ENCODE data around the gene DBN1.

Gene DBN1

DNA sequence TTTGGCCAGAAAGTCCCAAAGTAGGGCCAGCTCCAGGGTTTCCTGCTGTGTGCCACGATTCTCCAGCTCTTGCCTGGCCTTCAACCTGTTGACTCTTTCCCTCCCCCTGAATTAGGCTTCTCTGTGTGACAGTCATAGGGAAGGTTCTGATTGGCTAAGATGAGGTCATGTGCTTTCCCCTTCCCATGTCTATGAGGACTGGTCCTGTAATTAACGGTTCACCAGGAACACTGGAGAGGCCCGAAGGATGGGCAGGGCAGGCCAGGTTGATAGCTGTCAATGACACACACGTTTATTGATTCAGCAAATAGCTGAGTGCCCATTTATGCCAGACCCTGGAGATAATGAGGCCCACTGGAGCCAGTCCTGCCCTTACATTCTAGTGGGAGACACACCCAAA, 35.8 kb downstream of the DBN1 start:
- Mint-ChIP-seq H3K9me3 (no peaks in the 10 kb centered on the region), H3K36me3 (ENCODE audit: low read depth) (peaks cover 100% of the 10 kb centered on the region), H3K4me1 (ENCODE audit: low read depth) (peaks cover 38% of the 10 kb centered on the region), H3K27ac (no peak overlapping the region), H3K4me3 (no peak overlapping the region), H3K27me3 (no peaks in the 10 kb centered on the region)
- intact Hi-C loops (cut with micrococcal nuclease) = no loop called here

DNA sequence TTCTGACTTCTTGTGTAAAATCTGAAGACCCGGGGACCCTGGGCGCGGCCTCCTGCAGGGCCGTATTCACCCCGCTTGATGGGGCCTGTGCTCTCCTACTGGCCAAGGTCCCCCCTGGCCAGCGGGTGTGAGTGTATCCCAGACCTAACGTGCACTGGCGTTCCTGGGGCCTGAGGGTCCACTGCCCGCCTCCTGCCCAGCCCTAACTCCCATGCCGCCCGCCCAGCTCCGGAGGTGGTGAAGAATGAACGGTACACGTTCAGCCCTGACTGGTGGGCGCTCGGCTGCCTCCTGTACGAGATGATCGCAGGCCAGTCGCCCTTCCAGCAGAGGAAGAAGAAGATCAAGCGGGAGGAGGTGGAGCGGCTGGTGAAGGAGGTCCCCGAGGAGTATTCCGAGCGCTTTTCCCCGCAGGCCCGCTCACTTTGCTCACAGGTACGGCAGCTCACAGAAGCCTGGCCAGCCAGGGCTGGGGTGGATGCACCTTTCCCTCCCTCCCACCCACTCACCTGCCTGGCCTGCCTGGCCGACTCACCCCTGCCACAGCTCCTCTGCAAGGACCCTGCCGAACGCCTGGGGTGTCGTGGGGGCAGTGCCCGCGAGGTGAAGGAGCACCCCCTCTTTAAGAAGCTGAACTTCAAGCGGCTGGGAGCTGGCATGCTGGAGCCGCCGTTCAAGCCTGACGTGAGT, 37.4 kb downstream of the DBN1 start:
- peaks cover 45% of the 10 kb centered on the region for H3K4me1 Mint-ChIP-seq (ENCODE audit: low read depth)
- no peaks in the 10 kb centered on the region for H3K9me3 Mint-ChIP-seq
- H3K27ac Mint-ChIP-seq = no peak overlapping the region
- no peaks in the 10 kb centered on the region for H3K27me3 Mint-ChIP-seq
- H3K36me3 Mint-ChIP-seq (ENCODE audit: low read depth) = peaks cover 100% of the 10 kb centered on the region
- no peak overlapping the region for H3K4me3 Mint-ChIP-seq
- intact Hi-C loops (cut with micrococcal nuclease) = no loop called here

DNA sequence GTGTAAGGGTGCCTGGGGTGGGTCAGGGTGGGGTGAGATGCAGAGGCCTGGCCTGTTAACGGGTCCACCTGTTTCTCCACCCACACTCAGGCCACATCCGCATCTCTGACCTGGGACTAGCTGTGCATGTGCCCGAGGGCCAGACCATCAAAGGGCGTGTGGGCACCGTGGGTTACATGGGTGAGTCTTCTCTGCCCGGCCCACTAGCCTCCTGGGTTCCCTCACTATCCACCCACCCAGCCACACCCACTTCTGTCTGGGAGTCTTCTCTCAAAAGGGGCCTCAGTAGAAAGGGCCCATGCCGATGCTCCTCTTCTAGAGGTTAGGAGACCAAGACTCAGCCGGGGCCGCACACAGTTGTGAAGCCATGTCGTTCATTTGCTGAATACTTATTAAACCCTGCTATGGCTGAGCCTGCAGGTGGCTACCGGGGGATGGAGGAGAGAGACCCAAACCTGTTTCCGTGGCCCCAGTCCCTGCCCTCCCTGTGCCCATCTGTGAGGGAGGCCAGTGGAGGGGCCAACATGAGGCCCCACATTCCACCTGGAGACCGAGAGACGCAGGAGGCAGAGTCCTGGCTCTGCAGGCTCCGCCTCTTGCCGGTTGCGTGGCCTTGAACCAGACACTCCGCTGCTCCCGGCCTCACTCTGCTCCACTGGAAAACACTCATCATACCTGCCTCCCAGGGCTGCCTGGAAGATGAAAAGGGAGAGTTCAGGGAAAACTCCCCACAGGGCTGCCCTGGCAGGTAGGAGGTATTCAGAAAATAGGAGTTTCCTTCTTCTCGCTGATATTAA, 38.3 kb downstream of the DBN1 start:
- Mint-ChIP-seq H3K9me3 (no peaks in the 10 kb centered on the region), H3K4me1 (ENCODE audit: low read depth) (peaks cover 54% of the 10 kb centered on the region), H3K4me3 (no peak overlapping the region), H3K36me3 (ENCODE audit: low read depth) (peaks cover 100% of the 10 kb centered on the region), H3K27me3 (no peaks in the 10 kb centered on the region), H3K27ac (no peak overlapping the region)
- intact Hi-C loops (cut with micrococcal nuclease) = no loop called here

DNA sequence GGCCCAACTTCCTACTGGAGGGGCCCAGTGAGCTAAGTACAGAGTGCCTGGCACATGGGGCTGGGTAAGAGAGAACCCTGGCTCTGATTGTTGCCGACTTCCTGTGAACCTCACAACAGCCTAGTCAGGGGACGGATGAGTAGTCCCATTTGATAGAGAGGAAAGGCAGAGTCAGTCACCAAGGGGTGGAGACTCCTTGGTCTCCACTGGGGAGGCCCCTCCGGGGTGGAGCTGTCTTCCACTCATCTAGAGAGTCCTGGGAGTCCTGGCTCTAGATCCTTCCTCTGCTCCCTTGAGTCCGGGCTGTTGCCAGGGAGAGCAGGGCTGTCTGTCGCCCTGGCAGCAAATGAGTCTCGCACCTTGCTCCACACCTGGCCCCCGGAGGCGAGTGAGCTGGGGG, 39.0 kb downstream of the DBN1 start:
- Mint-ChIP-seq H3K4me3 (no peak overlapping the region), H3K27me3 (no peaks in the 10 kb centered on the region), H3K9me3 (no peaks in the 10 kb centered on the region), H3K27ac (no peak overlapping the region), H3K36me3 (ENCODE audit: low read depth) (peaks cover 98% of the 10 kb centered on the region), H3K4me1 (ENCODE audit: low read depth) (peaks cover 57% of the 10 kb centered on the region)
- intact Hi-C loops (cut with micrococcal nuclease) = no loop called here

DNA sequence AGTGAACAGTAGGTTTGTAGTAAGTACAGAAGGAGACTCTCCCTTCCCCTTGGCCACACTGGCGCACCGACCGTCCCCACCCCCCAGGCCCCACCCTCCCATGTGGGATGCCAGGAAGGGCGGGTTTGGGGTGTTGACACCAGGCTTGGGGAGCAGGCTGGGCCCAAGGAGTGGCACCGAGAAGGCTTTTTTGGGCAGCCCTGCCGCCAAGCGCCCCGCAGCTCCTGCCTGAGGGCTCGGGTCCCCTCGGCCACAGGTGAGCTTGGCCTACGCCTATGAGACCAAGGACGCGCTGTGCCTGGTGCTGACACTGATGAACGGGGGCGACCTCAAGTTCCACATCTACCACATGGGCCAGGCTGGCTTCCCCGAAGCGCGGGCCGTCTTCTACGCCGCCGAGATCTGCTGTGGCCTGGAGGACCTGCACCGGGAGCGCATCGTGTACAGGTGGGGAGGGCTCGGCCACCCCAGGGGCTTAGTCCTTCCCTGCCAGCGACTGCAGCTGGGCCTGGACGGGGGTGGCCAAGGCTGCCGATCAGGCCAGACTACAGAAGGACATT, 39.7 kb downstream of the DBN1 start:
- peaks cover 91% of the 10 kb centered on the region for H3K36me3 Mint-ChIP-seq (ENCODE audit: low read depth)
- H3K4me1 Mint-ChIP-seq (ENCODE audit: low read depth) = peaks cover 63% of the 10 kb centered on the region
- no peak overlapping the region for H3K27ac Mint-ChIP-seq
- intact Hi-C loops (cut with micrococcal nuclease) = no loop called here
- no peaks in the 10 kb centered on the region for H3K27me3 Mint-ChIP-seq
- H3K4me3 Mint-ChIP-seq = no peak overlapping the region
- no peaks in the 10 kb centered on the region for H3K9me3 Mint-ChIP-seq

DNA sequence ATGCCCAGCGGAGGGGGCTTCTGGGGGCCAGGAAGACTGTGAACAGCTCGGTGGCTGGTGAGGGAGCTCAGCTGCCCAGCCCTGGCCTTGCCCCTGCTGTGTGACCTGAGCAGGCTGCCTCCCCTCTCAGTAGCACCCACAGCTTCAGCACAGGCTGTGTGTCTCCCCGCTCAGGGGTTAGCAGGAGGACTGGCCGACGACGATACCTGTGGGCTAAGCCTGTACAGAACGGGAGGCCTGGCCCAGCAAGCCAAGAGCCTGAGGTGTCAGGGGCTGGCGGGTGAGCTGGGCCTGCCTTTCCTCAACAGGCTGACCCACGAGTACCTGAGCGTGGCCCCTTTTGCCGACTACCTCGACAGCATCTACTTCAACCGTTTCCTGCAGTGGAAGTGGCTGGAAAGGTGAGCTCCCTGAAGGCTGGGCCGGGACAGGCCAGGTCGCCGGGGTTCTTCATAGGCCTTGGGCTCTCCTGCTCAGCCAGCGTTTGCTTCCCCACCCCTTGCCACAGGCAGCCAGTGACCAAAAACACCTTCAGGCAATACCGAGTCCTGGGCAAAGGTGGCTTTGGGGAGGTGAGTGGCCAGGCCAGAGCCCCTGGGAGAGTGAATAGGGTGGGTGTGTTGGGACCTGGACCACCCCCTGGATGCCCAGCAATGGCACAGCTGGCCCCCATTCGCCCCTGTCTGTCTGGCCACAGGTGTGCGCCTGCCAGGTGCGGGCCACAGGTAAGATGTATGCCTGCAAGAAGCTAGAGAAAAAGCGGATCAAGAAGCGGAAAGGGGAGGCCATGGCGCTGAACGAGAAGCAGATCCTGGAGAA, 40.4 kb downstream of the DBN1 start:
- no peaks in the 10 kb centered on the region for H3K9me3 Mint-ChIP-seq
- no peak overlapping the region for H3K4me3 Mint-ChIP-seq
- no peaks in the 10 kb centered on the region for H3K27me3 Mint-ChIP-seq
- intact Hi-C loops (cut with micrococcal nuclease) = no loop called here
- H3K27ac Mint-ChIP-seq = no peak overlapping the region
- H3K36me3 Mint-ChIP-seq (ENCODE audit: low read depth) = peaks cover 84% of the 10 kb centered on the region
- H3K4me1 Mint-ChIP-seq (ENCODE audit: low read depth) = peaks cover 64% of the 10 kb centered on the region

DNA sequence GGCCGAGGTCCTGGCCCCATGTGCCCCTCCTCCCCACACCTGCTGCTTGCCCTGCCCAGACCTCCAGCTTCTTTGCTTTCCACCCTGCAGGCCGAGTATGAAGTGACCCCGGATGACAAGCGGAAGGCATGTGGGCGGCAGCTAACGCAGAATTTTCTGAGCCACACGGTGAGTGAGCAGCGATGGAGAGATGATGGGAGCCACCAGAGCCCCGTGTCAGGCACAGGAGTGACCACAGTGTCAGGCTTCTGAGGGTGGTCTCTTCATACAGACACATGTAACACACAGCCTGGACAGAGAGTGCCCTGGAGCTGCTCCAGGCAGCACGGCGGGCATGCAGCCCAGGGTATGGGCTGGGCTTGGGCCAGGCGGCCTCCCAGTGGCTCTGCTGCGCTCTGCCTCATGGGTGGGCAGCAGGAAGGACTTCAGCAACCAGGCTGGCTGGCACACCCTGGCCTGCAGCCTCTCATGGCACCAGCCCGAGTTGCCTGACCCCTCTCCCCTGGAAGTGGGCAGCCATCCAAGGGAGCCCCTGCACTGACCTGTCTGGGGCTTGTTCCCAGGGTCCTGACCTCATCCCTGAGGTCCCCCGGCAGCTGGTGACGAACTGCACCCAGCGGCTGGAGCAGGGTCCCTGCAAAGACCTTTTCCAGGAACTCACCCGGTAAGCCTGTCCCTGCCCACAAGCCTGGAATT, 41.1 kb downstream of the DBN1 start:
- Mint-ChIP-seq H3K27me3 (no peaks in the 10 kb centered on the region), H3K36me3 (ENCODE audit: low read depth) (peaks cover 79% of the 10 kb centered on the region), H3K4me3 (no peak overlapping the region), H3K27ac (peak overlapping the region; percentile 96), H3K9me3 (no peaks in the 10 kb centered on the region), H3K4me1 (ENCODE audit: low read depth) (peaks cover 72% of the 10 kb centered on the region)
- intact Hi-C loops (cut with micrococcal nuclease) = no loop called here

DNA sequence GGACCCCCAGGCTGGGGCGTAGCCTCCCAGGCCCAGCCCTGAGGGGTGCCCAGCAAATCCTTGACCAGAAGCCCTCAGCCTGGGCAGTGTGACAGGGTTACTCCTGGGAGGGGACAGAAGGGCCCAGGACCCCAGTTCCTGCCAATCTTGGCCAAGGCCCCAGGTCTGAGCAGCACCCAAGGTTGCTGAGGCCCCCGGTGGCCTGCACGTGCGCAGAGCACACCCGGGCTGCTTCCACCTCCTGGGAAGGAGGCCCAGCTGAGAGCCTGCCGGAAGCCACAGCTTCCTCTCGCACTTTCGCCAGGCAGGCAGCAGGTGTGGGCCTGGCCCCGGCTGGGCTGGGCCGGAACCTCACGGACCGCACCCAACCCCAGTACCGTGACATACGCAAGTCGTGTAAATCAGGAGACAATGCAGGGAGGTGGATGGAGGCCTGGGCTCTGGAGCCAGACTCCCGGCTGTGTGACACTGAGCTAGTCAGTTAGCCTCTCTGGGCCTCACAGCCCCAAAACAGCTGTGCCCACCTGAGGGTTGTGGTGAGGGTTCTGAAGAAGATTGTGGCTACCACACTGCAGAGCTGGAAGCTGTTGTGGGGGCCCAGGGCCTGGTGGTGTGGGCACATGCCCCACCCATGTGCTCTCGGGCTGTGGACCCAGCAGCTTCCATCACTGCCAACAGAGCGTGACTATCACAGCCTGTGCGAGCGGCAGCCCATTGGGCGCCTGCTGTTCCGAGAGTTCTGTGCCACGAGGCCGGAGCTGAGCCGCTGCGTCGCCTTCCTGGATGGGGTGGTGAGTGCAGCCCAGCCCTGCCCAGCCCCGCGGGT, 41.9 kb downstream of the DBN1 start:
- Mint-ChIP-seq H3K36me3 (ENCODE audit: low read depth) (peaks cover 76% of the 10 kb centered on the region), H3K4me1 (ENCODE audit: low read depth) (peaks cover 69% of the 10 kb centered on the region), H3K9me3 (no peaks in the 10 kb centered on the region), H3K27ac (peak overlapping the region; percentile 96), H3K4me3 (peak overlapping the region; percentile 51), H3K27me3 (no peaks in the 10 kb centered on the region)
- intact Hi-C loops (cut with micrococcal nuclease) = loop anchor here (2.0 kb wide), 1 partner anchor 23 kb away; no protein-coding TSS in a partner anchor

DNA sequence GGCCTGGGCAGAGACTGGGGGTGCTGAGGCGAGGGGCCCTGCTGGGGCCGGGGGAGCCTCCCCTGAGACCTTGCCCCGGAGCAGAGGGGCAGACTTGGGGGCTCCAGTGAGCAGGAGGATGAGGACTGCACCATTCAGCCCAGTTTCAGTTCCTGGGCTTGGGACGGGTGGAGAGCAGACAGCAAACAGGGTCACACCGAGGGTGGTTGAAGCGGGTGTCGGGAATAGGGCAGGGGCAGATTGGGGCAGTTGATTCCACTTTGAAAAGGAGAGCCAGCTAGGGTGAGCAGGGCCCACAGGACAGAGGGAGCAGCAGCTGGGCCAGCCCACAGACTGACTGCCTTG, 42.5 kb downstream of the DBN1 start:
- Mint-ChIP-seq H3K4me1 (ENCODE audit: low read depth) (peaks cover 69% of the 10 kb centered on the region), H3K36me3 (ENCODE audit: low read depth) (peaks cover 70% of the 10 kb centered on the region)

DNA sequence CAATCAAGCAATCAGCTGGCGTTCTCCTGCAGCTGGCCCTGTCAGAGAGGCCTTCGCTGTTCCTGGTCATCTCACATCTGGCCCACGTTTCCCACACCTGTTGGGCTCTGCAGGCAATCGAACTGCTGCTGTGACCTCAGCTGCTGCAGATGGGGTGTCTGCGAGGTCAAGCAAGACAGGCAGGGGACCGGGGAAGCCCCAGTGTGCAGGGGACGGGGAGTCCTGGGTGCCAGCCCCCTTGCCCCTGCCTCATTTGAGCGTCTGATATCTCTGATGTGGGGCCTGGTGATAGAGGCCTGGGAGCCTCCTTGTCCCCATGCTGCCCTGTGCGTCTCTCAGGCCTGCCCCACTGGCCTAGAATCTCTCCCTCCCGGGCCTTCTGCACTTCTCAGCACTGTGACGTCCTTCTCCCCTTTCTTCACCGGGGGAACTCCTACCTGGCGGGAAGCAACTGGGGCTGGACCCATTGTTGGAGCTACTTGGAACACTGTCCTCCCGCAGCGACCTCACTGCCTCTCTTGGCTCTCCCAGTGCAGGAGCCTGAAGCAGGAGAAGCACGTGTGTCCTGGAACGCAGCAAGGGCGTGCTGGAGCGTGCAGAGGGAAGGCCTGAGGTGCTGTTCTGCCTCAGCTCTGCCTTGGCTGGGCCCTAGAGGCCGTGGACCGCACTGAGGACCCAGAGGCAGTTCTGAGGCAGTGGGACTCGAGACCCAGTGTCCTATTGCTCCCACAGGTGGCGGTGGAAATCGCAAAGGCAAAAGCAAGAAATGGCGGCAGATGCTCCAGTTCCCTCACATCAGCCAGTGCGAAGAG, 43.1 kb downstream of the DBN1 start:
- no peaks in the 10 kb centered on the region for H3K27me3 Mint-ChIP-seq
- intact Hi-C loops (cut with micrococcal nuclease) = loop anchor here (2.0 kb wide), 1 partner anchor 24 kb away; no protein-coding TSS in a partner anchor
- peak overlapping the region; percentile 96 for H3K27ac Mint-ChIP-seq
- H3K36me3 Mint-ChIP-seq (ENCODE audit: low read depth) = peaks cover 64% of the 10 kb centered on the region
- no peaks in the 10 kb centered on the region for H3K9me3 Mint-ChIP-seq
- H3K4me1 Mint-ChIP-seq (ENCODE audit: low read depth) = peaks cover 75% of the 10 kb centered on the region
- H3K4me3 Mint-ChIP-seq = peak overlapping the region; percentile 83

More for the DNA sequence above, 42.5 kb downstream of the DBN1 start:
- intact Hi-C loops (cut with micrococcal nuclease) = loop anchor here (2.0 kb wide), 1 partner anchor 24 kb away; no protein-coding TSS in a partner anchor
- Mint-ChIP-seq H3K9me3 (no peaks in the 10 kb centered on the region), H3K4me3 (peak overlapping the region; percentile 51), H3K27ac (peak overlapping the region; percentile 96), H3K27me3 (no peaks in the 10 kb centered on the region)

DNA sequence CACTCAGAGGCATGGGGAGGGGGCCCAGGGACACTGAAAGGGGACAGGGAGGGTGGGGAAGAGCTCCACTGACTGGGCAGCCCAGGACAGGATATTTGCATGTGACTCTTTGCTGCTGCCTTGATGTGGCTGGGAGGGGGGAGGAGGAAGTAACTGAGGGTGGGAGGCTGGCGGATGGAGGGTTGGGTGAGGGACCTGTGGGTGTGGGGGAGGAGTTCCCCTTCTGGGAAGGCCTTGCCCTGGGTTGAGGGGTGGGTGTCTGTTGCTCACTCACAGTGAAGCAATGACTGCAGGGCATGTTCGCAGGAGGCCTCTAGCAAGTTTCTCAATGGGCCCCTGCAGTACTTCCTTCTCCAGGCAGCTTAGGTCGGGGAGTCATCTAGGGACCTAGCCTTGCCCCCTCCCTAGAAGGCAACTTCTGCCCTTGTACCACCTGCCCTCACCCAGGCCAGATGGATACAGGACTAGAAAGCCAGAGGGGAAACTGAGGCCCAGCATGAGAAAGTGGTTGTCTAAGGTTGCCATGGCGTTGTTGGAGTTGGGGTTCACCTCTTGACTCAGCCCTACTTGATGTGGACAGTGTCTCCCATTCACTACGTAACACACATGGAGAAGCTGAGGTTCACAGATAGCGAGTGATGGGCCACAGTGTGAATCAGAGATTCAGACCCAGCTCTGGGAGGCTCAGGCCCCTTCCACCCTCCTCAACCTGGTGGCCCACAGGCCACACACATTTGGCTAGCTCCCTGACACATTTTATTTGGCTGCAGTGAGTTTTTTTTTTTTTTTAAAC, 44.0 kb downstream of the DBN1 start:
- H3K4me3 Mint-ChIP-seq = peak overlapping the region; percentile 83
- H3K4me1 Mint-ChIP-seq (ENCODE audit: low read depth) = peaks cover 79% of the 10 kb centered on the region
- no peaks in the 10 kb centered on the region for H3K9me3 Mint-ChIP-seq
- H3K36me3 Mint-ChIP-seq (ENCODE audit: low read depth) = peaks cover 55% of the 10 kb centered on the region
- peak overlapping the region; percentile 96 for H3K27ac Mint-ChIP-seq
- intact Hi-C loops (cut with micrococcal nuclease) = loop anchor here (2.0 kb wide), 1 partner anchor 25 kb away; no protein-coding TSS in a partner anchor
- H3K27me3 Mint-ChIP-seq = no peaks in the 10 kb centered on the region

Measured in dendritic cell treated with granulocyte-macrophage colony-stimulating factor and Interleukin-4, amounts not matched to agents 40 ng/mL and 50 ng/mL, for 4 days (primary cell).